ENCODE results near the gene RSKR.

DNA sequence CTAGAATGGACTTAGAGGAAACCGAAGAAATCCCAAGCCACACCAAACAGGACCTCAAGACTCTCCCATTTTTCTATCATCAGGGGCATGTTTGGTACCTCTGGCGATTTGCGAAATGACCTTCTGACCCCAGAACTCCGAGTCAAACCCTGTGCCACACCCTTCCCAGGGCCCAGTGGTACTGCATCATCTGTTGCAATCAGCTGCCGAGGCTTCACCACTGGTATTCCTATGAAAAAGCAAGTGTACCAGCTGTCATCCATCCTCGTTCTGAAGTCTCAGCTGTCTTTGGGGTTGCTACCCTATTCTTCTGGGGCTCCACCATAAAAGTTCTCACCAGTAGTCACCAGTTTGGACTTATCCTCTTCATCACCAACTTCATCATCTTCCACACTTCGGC is 2.3 kb upstream of the RSKR start:
- TF ChIP-seq CTCF (IDR thresholded peaks at IDR 0.05) = no peak
- no peak for TF ChIP-seq POLR2A (IDR thresholded peaks at IDR 0.05; ENCODE audit: low read depth)

Data from esophagus muscularis mucosa (tissue), 3 donors.